ENCODE measurements around the gene DLX4. TPM values are rescaled to one million over a fixed set of nuclear protein-coding genes. Genes with fewer than 3 reads are reported as not detected.

DLX4 gene
- total RNA-seq, result not detected in 2 replicates

GRCh38 chr17:49969134-49969759 is at the start of gene DLX4:
Gene DLX4 (plus strand): TSS chr17:49969190. CDS start chr17:49969469, 279 bp downstream.

GRCh38 chr17:49995055-49995738 is 26.2 kb downstream of the DLX4 start, which contains the start of gene DLX3:
Gene DLX3 (minus strand): TSS chr17:49995224. CDS start chr17:49994998, 226 bp downstream.

Other genes starting within 250 kb of the DLX4 start
- 1.8 TPM in 2 replicates for gene FAM117A, start 205.1 kb upstream of the DLX4 start, total RNA-seq
- gene KAT7, start 180.5 kb upstream of the DLX4 start, total RNA-seq, result 20.9 and 27.5 TPM in 2 replicates
- not detected in 2 replicates for gene TAC4, start 121.1 kb upstream of the DLX4 start, total RNA-seq
- gene DLX3, start 26.0 kb downstream of the DLX4 start, total RNA-seq, result not detected in 2 replicates
- 15.1 and 16.9 TPM in 2 replicates for gene ITGA3, start 86.9 kb downstream of the DLX4 start, total RNA-seq
- gene PDK2, start 126.2 kb downstream of the DLX4 start, total RNA-seq, result 16.6 and 21.4 TPM in 2 replicates
- gene SAMD14, start 161.0 kb downstream of the DLX4 start, total RNA-seq, result 1.4 and 1.9 TPM in 2 replicates
- gene PPP1R9B, start 181.5 kb downstream of the DLX4 start, total RNA-seq, result 25.6 and 41.8 TPM in 2 replicates
- 0.18 TPM in 1 of 2 replicates, not detected in the other for gene SGCA, start 196.8 kb downstream of the DLX4 start, total RNA-seq
- 1,223 and 1,870 TPM in 2 replicates for gene COL1A1, start 232.4 kb downstream of the DLX4 start, total RNA-seq